ENCODE measurements around the gene PTPRN2.
"Not testable (repeated sequence)": the region's sequence is repeated elsewhere in the genome, so short reads cannot be mapped to it uniquely, and the experiment has no call there.

Gene PTPRN2

DNA sequence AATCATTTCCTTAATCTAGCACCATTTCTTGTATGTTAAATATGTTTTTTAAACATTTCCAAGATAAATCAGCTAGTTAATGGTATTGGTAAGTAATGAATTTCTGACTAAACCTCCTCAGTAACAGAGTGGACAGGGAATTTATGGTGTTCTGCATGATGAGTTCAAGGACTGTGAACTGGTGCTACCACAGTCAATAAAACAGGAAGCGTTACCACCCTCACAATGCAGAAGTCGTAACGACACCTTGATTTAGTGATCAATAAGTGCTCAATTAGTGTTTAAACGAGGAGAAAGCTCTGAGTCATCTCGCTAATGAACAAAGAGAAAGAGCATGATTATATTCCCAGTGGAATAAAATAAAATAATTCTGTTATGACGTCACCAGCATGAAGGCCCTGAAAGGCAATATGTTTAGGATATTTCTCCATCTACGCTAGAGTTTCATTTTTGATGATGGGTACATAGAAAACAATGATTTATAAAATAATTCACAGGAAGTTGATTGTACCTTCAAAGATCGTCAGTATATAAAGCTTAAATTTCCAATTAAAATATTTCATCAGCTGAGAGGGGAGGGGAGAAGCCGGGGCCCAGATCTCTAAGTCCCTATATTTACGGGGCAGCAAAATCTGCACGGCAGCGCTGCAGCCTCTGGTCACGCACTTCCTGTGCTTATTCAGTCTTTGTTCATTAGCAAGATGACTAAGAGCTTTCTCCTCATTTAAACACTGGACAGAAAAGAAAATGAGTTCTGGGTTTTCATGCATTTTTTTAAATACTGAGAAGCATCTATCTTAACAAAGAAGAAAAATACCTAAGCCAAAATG, 400.5 kb downstream of the PTPRN2 start:
- no peak for DNase-seq

DNA sequence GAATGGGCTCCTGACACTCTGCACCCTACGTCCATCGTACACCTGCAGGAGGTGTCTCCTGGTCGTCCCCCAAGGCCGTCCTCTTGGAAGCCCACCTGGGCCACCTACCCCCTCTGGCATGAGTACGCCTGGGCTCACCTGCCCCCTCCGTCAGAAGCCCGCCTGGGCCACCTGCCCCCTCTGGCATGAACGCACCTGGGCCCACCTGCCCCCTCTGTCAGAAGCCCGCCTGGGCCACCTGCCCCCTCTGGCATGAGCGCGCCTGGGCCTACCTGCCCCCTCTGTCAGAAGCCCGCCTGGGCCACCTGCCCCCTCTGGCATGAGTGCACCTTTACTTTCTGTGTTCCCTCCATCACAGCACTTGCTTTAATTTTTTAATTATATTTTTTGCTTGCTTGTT, 401.2 kb downstream of the PTPRN2 start:
- no peak for DNase-seq

DNA sequence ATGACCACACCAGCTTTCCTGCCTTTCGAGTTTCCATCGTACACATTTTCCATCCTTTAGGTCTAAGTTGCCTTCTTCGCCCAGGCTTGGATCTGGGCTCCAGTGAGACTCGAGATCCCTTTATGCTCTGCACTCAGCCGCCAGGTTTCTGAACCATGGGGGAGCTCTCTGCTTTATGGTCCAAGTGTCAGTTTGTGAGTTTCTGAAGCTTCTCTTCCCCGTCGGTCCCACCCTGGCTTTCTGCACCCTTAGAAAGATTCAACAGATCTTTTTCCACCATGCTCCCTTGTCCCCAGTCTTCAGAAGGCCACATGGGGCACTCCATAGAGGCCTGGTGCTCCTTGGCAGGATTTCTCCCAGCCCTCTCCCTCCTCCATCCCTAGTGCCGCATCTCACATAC, 402.0 kb downstream of the PTPRN2 start:
- no peak for DNase-seq

DNA sequence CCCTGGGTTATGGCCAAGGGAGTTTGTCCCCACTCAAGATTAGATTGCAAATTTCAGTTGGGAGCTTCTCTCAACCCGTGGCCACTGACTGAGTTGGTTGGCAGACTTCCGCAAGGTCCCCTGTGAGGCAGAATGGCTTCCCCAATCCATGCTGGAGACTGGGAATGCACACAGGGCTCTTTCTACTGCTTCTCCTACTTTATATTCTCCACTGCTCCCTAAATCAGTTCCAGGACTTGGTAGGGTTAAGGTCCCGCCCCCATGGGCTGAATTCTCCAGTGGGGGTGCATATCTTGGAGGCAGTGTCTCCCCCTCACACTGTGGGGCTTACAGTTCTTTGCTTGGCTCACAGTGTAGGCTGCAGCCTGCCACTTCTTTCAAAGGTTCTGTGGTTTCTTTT, 404.2 kb downstream of the PTPRN2 start:
- DNase-seq: no peak

DNA sequence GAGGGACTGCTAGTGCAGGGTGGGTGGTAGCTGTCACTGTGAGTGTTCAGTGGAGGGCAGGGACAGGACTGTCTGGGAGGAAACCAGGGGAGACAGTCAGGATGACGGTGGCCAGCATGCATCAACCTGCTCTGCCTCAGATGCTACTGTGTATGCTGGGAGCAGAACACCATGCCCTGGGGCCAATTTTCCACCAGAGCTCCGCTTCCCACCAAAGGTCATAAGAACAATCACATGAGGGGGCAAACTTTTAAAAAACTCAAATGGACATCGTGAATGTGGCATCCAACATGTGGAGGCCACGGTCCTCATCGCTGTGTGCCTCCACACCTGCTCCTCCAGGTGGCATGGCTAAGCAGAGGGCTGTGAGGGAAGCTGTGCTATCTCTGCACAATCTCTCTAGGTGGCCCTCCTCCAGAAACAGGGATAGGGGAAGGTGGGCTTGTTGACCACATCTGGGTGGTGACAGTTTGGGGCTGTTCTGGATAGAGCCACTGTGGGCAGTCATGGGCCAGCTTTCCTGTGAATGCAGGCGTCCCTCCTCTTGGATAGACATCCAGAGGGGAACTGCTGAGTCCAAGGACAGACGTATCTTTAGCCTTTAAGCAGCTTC, 411.0 kb downstream of the PTPRN2 start:
- DNase-seq: no peak

DNA sequence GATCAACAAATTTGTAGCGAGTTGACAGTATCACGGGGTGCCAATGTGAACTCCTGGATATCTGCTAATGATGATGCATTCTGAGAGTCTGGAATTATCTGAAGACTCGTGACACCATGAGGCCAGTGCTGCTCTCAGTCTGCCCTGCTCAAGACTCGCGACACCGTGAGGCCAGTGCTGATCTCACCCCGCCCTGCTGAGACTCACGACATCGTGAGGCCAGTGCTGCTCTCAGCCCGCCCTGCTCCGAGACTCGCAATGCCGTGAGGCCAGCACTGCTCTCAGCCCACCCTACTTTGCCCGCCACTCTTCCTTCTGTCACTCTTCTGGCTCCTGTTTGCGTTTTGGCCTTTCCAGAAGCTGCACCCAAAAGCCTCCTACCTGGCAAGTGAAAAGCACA, 411.8 kb downstream of the PTPRN2 start:
- DNase-seq: no peak

DNA sequence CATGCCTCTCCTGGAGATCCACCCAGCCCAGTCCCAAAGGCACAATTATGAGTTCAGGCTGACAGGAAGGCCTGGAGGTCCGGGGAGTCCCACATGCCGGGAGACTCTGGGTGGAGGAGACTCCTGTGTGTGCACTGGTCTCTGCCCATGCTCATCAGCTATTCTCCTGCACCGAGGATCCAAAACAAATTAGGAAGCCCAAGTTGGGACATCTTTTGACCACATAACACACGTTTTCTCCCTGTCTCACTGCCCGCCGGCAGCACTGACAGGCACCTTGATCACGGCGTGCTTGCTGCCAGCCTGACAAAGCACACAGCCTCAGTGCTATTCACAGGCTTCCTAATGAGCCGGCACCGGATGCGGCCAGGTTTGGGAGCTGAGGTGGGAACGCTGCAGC, 412.7 kb downstream of the PTPRN2 start:
- DNase-seq: no peak

DNA sequence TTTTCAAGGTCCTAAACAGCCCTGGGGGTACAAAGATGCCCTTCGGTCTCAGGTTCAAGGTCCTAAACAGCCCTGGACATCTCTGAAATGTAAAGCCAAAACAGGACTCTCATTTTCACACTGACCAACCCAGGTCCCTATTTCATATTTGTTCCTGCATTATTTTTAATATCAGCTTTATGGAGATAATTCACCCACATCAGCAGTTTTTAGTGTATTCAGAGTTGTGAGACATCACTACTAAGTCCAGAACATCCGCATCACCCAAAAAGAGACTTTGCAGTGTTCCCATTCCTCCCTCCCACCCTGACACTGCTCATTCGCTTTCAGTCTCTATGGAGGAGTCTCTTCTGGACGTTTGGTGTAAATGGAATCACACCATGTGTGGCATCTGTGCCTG, 420.2 kb downstream of the PTPRN2 start:
- DNase-seq: no peak

DNA sequence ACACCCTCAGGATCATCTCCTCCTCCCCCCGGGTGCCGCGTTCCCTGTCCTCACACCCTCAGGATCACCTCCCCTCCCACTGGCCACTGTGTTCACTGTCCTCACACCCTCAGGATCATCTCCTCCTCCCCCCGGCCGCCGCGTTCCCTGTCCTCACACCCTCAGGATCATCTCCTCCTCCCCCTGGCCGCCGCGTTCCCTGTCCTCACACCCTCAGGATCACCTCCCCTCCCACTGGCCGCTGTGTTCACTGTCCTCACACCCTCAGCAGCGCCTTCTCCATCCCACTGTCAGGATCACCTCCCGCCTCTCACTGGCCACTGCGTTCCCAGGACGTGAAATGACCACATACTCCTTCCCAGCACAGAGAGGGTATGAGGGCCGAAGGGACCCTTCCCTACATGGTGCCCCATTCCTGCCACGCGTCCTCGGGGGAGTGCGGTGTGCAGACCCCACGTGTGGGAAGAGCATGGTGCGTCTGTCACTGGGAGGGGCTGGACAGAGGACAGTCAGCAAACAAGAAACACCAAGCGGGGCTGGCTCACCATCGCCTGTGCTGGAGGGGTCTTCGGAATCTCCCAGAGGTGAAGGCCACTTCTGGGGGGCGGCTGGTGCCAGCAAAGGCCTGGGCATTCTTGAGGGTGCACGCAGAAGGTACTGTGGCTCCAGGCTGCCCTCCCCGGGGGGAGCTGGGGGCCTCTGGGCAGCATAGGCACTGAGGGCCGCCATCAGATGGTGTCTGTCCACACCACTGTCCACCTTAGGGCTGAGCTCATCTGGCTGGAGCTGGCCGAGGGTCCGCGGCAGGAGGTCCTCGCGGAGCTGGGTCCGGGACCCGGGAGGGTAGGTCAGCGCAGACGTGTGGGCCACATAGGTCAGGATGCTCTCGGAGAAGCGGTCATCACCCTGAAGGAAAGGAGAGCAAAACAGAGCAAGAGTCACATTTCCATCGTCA, 421.0 kb downstream of the PTPRN2 start:
- no peak for DNase-seq

DNA sequence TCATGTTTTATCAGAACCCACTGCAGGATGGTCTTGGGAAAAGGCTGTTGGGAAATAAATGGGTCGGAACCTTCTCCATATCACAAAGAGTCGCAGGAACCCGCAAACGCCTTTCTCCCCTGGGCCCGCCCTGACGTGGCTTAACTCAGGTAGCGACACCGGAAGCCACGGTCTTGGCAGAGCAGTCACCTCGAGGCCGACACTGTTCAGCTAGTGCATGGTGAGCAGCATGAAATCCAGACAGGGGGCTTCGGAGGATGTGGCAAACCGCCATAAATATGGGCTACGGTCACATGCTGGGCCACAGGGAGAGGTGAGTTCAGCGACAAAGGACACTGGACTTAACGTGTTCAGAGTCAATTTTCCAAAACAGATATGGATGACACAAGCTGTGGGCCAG, 421.9 kb downstream of the PTPRN2 start:
- no peak for DNase-seq

DNA sequence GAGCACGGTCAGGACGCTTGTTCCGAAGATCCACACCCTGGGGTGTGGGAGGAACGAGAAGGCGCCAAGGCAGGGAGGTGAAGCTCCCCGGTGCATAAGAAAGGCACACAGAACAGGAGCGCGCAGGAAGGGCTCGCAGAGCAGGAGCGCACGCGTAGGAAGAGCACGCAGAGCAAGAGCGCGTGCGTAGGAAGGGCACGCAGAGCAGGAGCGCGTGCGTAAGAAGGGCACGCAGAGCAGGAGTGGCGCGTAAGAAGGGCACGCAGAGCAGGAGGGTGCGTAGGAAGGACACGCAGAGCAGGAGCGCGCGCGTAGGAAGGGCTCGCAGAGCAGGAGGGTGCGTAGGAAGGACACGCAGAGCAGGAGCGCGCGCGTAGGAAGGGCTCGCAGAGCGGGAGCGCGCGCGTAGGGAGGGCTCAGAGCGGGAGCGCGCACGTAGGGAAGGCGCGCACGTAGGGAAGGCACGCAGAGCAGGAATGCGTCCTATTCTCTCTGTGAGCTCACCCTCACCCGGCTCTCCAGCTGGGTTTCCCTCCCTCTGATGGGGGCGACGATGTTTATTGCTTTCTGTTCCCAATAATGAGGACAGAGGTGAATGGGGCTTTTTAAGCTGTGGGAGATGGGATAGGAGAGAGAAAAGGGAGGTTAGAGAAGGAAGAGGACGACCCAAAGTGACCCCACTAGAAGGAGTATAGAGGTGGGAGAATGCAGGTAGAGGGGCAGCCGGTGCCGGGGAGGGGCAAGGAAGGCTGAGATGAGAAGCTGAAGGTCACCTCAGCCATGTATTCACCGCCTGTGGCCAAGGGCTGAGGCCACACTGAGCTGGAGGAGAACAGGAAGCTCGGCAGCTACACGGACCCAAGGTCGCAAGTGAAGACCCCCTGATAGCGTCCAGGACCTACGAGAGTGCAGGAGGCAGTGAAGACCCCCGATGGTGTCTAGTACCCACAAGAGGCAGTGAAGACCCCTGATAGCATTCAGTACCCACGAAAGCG, 423.2 kb downstream of the PTPRN2 start:
- DNase-seq: no peak

DNA sequence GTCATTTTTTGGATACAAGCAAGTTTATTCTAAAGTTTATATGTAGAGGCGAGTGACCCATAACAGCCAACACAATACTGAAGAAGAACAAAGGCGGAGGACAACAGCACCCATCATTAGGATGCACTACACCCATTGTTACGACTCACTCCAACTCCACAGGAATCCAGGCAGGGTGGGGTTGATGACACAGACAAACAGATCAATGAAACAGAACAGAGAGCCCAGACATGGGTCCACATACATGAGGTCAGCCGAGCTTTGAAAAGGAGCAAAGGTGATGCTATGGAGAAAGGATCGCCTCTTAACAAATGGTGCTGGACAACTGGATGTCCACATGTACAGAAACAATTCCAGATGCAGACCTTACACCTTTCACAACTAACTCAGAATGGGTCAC, 426.4 kb downstream of the PTPRN2 start:
- no peak for DNase-seq

DNA sequence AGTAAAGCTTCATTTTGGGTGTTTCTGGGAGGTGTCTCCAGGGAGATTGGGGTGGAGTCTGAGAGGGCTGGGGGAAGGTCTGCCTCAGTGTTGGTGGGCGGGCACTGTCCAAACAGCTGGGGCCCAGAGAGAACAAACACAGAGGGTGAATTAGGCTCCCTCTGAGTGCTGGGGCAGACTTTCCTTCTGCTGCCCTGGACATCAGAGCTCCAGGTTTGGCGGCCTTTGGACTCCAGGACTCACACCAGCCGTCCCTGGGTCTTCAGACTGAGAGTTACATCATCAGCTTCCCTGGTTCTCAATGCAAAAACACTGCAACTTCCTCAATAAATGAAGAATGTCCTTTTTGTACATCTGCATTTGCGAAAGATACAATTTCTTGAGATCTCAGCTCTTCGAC, 427.4 kb downstream of the PTPRN2 start:
- DNase-seq: no peak

DNA sequence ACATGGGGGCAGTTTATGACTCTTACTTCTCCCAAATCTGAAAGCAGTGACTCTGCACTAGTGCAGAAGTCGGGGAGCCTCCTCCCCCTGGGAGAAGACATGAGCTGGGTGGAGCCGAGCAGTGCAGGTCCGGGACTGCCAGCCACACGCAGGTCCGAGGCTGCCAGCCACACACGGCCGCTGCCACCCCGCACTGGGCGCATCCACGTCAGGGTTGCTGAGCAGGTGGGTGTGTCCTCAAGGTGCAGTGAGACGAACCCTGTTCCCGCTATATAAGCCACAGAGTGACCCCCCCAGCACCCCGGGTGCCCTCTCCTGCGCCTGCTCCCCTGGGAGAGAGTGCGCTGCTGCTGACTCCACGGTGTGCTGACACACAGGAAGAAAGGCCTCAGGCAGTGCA, 430.2 kb downstream of the PTPRN2 start:
- DNase-seq: no peak

DNA sequence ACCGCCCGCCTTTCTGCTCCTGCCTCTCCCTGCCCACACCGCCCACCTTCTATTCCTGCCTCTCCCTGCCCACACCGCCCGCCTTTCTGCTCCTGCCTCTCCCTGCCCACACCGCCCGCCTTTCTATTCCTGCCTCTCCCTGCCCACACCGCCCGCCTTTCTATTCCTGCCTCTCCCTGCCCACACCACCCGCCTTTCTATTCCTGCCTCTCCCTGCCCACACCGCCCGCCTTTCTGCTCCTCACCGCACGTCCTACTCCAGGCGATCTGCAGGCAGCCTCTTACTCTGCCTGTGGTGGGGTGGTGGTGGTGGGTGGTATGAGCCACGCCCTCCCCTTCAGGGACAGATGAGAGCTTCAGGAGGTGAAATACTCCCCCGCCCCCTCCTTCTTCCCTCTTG, 436.4 kb downstream of the PTPRN2 start:
- not testable (repeated sequence) for DNase-seq

DNA sequence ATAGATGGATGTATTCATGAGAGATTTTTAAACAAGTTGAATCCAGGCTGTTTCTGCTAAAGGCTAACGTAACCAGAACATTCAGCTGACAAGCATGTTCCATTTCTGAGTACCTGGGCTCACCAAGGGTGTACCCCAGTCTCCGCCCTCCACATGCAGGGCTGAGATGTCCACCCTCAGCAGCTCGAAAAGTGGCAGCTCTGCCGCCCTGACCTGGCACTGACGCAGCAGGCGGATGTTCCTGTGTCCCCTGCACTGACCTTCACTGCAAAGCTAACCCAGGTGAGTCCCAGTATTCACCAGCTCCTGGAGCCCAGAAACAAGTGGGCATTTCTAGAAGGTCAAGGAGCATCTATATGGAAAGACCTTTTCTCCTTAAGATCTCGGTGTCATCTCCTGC, 437.4 kb downstream of the PTPRN2 start:
- no peak for DNase-seq

DNA sequence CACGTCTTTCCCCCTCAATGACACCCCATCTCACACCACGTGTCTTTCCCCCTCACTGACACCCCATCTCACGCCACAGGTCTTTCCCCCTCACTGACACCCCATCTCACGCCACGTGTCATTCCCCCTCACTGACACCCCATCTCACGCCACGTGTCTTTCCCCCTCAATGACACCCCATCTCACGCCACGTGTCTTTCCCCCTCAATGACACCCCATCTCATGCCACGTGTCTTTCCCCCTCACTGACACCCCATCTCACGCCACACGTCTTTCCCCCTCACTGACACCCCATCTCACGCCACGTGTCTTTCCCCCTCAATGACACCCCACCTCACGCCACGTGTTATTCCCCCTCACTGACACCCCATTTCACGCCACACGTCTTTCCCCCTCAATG, 440.2 kb downstream of the PTPRN2 start:
- not testable (repeated sequence) for DNase-seq

DNA sequence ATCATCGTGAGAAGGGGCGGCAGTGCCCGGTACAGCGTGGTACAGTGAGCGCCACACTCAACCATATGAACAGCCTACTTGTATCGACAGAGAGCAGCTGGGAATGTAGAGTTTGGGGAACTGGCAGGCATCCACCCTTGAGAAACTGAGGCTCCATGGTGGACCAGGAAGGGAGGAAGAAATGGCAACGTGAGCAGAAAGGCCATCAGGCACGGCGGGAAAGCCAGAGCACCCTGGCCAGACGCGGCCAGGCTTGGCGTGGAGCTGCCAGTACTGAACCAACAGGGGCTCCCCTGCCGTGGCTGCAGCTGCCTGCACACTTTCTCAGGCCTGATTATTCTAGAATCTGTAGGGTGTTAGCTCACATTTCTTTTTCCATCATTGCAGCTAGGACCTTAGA, 442.3 kb downstream of the PTPRN2 start:
- DNase-seq: no peak

DNA sequence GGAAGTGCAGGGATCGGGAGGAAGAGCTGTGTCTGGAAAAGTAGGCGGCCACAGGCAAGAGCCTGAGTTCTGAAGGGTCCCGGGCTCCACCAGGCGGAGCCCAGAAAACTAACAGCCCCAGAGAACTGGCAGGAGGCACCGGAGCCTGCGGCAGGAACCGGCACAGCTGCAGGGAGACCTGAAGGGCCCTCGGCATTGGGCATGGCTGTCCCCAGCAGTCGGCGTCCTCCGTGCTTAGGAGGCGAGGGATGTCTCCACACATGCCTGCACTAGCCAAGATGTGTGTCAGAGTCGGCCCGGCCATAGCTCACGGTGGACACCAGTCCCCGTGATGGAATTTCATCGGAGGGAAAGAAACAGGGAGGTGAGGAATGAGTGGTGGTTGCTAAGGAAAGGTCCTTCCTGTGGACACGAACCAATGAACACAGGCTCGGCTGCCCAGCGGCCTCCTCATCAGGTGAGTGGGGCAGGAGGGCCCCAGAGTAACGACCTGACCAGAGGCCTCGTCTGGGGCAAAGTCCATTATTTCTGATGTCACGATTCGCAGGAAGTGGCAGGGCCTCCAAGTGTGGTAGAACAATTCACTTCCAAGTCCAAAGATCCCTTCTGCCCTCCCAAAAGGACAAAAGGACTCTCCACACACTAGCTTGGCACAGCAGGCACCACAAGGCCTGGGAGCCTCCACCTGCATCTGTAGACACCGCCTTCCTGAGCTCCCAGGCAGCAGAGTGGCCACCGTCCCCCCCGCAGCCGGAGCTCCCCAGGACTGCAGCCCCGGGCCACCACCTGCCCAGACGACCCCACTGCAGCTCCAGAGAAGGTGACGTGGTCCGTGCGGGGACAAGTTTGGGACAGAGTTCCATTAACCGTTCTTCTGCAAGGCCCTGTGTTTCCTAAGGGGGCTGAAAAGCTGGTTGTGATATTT, 444.2 kb downstream of the PTPRN2 start:
- DNase-seq: no peak

DNA sequence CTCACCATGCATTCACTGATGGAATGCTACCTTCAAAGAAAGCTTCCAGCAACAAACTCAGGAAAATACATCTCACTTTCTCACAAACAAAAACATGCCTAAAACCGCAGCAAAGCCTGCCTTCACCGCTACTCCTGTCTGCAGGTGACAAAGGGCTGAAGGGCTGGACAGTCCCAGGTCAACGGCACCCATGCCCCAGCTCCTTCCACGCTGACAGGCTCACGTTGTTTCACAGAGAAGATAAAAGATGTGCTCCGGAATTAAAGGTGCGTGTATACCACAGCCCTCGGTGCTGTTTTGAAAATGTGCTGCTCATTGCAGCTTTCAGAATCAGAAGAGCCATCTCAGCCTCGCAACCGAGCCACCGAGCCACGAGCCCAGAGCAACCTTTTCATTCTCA, 445.0 kb downstream of the PTPRN2 start:
- no peak for DNase-seq
